ENCODE data around the gene CACNA1G. TPM values are rescaled to one million over a fixed set of nuclear protein-coding genes. Genes with fewer than 3 reads are reported as not detected.
A peak's percentile ranks its signal among the peaks of the same experiment; 100 is the strongest.

Gene CACNA1G
- total RNA-seq, 2 donors from 2014 or later, result 3.4 to 6.6 TPM

DNA sequence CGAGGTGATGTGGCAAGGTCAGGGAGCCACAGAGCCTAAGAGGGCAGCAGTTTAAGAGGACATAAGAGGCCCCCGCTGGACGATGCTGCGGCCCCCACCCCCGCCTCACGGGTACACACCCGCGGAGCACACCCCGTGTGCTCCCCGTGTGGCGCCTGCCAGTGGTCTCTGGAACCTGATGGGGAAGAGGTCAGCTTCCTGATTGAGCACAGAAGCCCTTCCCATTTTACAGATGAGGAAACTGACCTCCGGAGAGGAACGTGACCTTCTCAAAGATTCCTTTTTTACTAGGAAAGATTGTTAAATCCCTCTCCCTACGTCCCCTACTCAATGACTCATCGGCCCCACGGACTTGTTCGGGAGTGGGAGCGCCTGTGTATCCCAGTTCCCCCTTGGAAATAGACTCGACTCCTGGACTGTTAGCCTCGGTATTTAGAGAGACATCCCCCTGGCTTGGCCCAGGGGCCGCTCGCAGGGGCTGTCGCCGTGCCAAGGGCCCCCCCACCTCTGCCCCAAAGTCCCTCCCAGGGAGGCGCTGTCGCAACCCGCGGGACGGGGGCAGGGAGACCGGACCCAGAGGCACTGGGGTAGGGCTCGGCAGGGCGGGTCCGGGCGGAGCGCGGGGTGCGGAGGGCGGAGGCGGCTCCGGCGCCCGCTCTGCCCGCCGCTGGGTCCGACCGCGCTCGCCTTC, 73.9 kb downstream of the CACNA1G start, which contains the start of gene ABCC3:
Gene ABCC3 (plus strand): TSS at position 658 of the 691 bp plus-strand sequence. CDS start 56 bp downstream, outside the sequence.
- H3K27me3 ChIP-seq (replicated peaks; ENCODE audit: insufficient read depth), result no peaks in the 10 kb centered on the region
- TF ChIP-seq, protein P1, sequence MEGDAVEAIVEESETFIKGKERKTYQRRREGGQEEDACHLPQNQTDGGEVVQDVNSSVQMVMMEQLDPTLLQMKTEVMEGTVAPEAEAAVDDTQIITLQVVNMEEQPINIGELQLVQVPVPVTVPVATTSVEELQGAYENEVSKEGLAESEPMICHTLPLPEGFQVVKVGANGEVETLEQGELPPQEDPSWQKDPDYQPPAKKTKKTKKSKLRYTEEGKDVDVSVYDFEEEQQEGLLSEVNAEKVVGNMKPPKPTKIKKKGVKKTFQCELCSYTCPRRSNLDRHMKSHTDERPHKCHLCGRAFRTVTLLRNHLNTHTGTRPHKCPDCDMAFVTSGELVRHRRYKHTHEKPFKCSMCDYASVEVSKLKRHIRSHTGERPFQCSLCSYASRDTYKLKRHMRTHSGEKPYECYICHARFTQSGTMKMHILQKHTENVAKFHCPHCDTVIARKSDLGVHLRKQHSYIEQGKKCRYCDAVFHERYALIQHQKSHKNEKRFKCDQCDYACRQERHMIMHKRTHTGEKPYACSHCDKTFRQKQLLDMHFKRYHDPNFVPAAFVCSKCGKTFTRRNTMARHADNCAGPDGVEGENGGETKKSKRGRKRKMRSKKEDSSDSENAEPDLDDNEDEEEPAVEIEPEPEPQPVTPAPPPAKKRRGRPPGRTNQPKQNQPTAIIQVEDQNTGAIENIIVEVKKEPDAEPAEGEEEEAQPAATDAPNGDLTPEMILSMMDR (IDR thresholded peaks at IDR 0.05), result no peak
- TF ChIP-seq POLR2A (IDR thresholded peaks at IDR 0.05) (peak; percentile 62), POLR2AphosphoS5 (IDR thresholded peaks at IDR 0.05) (peak; percentile 46)
- peak within 1 kb of the TSS in 1 of 2 donors; percentile 33 for H3K27ac ChIP-seq
- 16% methylated on average over 29 of the region's 48 CpGs for WGBS
- DNase-seq (ENCODE audit: low spot score), result peak; percentile 60
- H3K36me3 ChIP-seq, result no peaks in the 10 kb centered on the region
- H3K9me3 ChIP-seq, result no peaks in the 10 kb centered on the region
- peak within 1 kb of the TSS; percentile 42 to 51 for H3K4me3 ChIP-seq
- intact Hi-C loops (cut with DNase I), result loop anchor here (5.0 kb wide), 2 partner anchors 48 to 63 kb away; no protein-coding TSS in a partner anchor
- H3K4me1 ChIP-seq (replicated peaks), result peaks cover 8% of the 10 kb centered on the region

DNA sequence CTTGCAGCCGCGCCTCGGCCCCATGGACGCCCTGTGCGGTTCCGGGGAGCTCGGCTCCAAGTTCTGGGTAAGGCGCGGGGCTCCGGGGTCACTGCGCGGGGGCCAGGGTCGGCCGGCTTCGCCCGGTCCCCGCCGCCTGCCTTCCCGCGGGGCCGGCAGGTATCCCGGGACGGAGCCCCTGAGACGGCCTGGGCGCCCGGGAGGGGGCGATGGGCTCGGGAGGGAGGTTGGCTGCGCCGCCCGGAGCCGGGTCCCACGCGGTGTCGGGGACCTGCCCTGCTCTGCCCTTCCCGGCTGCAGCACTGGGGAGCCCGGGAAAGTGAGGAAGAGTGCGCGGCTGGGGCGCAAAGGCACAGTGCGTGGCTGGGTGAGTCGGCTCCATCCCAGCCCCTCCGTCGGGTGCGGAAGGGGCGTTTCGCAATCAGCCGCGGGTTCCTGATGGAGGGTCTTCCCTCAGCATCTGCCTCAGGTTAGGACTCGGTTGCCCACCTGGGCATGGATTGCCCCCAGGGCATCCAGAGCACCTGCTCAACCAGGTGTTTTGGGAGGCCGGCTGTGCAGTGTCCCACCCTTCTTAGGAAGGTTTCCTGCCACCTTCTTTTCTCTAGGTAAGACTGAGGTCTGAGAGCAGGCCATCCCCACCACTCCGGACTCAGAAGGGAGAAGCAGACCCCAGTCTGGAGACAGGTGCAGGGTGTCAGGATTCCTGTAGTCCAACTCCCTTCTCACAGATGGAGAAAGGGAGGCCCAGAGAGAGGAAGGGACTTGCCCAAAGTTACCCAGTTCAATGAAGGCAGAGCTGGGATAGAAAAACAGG, 74.6 kb downstream of the CACNA1G start:
- Histone ChIP-seq H3K9me3 (no peaks in the 10 kb centered on the region), H3K27me3 (replicated peaks; ENCODE audit: insufficient read depth) (no peaks in the 10 kb centered on the region), H3K36me3 (no peaks in the 10 kb centered on the region), H3K27ac (peak overlapping the region in 1 of 2 donors; percentile 33), H3K4me3 (peak overlapping the region; percentile 42 to 51), H3K4me1 (replicated peaks) (peaks cover 9% of the 10 kb centered on the region)
- intact Hi-C loops (cut with DNase I), result loop anchor here (5.0 kb wide), 2 partner anchors 47 to 62 kb away; no protein-coding TSS in a partner anchor
- DNase-seq (ENCODE audit: low spot score), result no peak
- TF ChIP-seq, protein P1 (IDR thresholded peaks at IDR 0.05), result no peak
- no peak for TF ChIP-seq POLR2A (IDR thresholded peaks at IDR 0.05)
- no peak for TF ChIP-seq POLR2AphosphoS5 (IDR thresholded peaks at IDR 0.05)
- WGBS, result 13% methylated on average over 25 of the region's 52 CpGs

GRCh38 chr17:50635732-50635981, 75.1 kb downstream of the CACNA1G start:
- WGBS, result 94% methylated on average over 3 of the region's 3 CpGs
- Histone ChIP-seq H3K27me3 (replicated peaks; ENCODE audit: insufficient read depth) (no peaks in the 10 kb centered on the region), H3K4me3 (peak overlapping the region; percentile 42 to 51), H3K4me1 (replicated peaks) (peaks cover 9% of the 10 kb centered on the region), H3K27ac (no peak overlapping the region), H3K36me3 (no peaks in the 10 kb centered on the region), H3K9me3 (no peaks in the 10 kb centered on the region)
- DNase-seq (ENCODE audit: low spot score), result no peak
- TF ChIP-seq POLR2AphosphoS5 (IDR thresholded peaks at IDR 0.05) (no peak), POLR2A (IDR thresholded peaks at IDR 0.05) (no peak)
- TF ChIP-seq, protein P1 (IDR thresholded peaks at IDR 0.05), result no peak
- intact Hi-C loops (cut with DNase I), result no loop called here

GRCh38 chr17:50635982-50636803, 75.7 kb downstream of the CACNA1G start:
- Histone ChIP-seq H3K36me3 (no peaks in the 10 kb centered on the region), H3K27ac (no peak overlapping the region), H3K9me3 (no peaks in the 10 kb centered on the region), H3K4me1 (replicated peaks) (peaks cover 13% of the 10 kb centered on the region), H3K4me3 (peak overlapping the region; percentile 42 to 51), H3K27me3 (replicated peaks; ENCODE audit: insufficient read depth) (no peaks in the 10 kb centered on the region)
- DNase-seq (ENCODE audit: low spot score), result no peak
- TF ChIP-seq, protein P1 (IDR thresholded peaks at IDR 0.05), result no peak
- no peak for TF ChIP-seq POLR2AphosphoS5 (IDR thresholded peaks at IDR 0.05)
- no peak for TF ChIP-seq POLR2A (IDR thresholded peaks at IDR 0.05)
- 96% methylated on average over 9 of the region's 9 CpGs for WGBS
- intact Hi-C loops (cut with DNase I), result no loop called here

Data from prostate gland (tissue), 2 donors.